ENCODE measurements around the gene KCNK2. TPM values are rescaled to one million over a fixed set of nuclear protein-coding genes. Genes with fewer than 3 reads are reported as not detected.

The KCNK2 gene
- total and polyA plus RNA-seq, 10 of the 15 experiments (the other 5 are each of a cell fraction or from before 2014, with no cell fraction given) = 0.04 to 0.13 (median 0.08) TPM; not detected in 4

GRCh38 chr1:215241451-215241850 lies 158.9 kb downstream of the KCNK2 start (continued):
- TF ChIP-seq ZNF592 (IDR thresholded peaks at IDR 0.05) = no peak
- TF ChIP-seq MAX (IDR thresholded peaks at IDR 0.05; ENCODE audit: low read depth, low read length) = no peak
- TF ChIP-seq BCL3 (IDR thresholded peaks at IDR 0.05; ENCODE audit: borderline replicate concordance, insufficient read depth, low read depth, low read length, poor library complexity, severe bottlenecking) = no peak
- no peak for TF ChIP-seq CBX5 (IDR thresholded peaks at IDR 0.05; ENCODE audit: low read depth)
- no peak for TF ChIP-seq IRF5 (IDR thresholded peaks at IDR 0.05; ENCODE audit: borderline replicate concordance)
- TF ChIP-seq EP300 (IDR thresholded peaks at IDR 0.05; ENCODE audit: borderline replicate concordance in 1 of 2, control insufficient read depth in 1 of 2, low read depth in 2 of 2, low read length in 2 of 2) = no peak
- no peak for TF ChIP-seq NKRF (conservative IDR thresholded peaks at IDR 0.05)

Measured in GM12878 (cell line).